NB4 (cell line): ENCODE measurements around the gene CPED1.

Experiments
- MYC ChIP-seq: IDR thresholded peaks from 2 replicates; pipeline ENCODE4 v1.6.1; 2011; ENCODE audit warnings: low read depth, low read length
- POLR2A ChIP-seq: IDR thresholded peaks from 2 replicates; pipeline ENCODE4 v1.6.1; 2011; ENCODE audit warnings: mild to moderate bottlenecking; ENCODE audit not compliant: insufficient read length; ENCODE audit errors: extremely low read depth
- TF ChIP-seq, protein P1 (sequence below): IDR thresholded peaks from one replicate; pipeline ENCODE4 v1.5.1; 2012; ENCODE audit warnings: low read depth, low read length
- TF ChIP-seq, protein P2 (sequence below): IDR thresholded peaks from 2 replicates; pipeline ENCODE4 v1.6.1; 2011; ENCODE audit warnings: low read depth, low read length

DNA sequence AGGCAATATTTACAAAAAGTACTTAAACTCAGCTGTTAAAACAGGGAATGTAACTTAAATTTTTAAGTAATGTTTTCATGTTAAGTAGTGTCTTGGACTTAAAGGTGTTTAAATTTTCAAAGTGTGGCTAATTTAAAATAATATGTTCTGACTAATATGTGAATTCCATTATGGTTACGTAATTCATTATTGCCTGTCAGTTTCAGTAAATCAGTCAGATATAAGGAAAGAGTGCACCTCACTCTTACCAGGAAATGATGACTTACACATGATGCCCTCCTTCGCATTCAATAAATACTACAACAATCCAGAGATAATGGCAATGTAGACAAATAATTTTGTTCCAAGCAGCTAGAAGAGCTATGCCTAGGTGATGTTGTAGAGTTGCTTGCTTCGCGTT, 271.3 kb downstream of the CPED1 start:
- TF ChIP-seq, protein P1, sequence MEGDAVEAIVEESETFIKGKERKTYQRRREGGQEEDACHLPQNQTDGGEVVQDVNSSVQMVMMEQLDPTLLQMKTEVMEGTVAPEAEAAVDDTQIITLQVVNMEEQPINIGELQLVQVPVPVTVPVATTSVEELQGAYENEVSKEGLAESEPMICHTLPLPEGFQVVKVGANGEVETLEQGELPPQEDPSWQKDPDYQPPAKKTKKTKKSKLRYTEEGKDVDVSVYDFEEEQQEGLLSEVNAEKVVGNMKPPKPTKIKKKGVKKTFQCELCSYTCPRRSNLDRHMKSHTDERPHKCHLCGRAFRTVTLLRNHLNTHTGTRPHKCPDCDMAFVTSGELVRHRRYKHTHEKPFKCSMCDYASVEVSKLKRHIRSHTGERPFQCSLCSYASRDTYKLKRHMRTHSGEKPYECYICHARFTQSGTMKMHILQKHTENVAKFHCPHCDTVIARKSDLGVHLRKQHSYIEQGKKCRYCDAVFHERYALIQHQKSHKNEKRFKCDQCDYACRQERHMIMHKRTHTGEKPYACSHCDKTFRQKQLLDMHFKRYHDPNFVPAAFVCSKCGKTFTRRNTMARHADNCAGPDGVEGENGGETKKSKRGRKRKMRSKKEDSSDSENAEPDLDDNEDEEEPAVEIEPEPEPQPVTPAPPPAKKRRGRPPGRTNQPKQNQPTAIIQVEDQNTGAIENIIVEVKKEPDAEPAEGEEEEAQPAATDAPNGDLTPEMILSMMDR: no peak
- TF ChIP-seq MYC (no peak), POLR2A (no peak)
- TF ChIP-seq, protein P2, sequence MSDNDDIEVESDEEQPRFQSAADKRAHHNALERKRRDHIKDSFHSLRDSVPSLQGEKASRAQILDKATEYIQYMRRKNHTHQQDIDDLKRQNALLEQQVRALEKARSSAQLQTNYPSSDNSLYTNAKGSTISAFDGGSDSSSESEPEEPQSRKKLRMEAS: no peak
